HG03064 (cell line): ENCODE results near the gene KLK4.

Experiments
- ATAC-seq: cut with Tn5 transposase; IDR thresholded peaks from one replicate; pipeline ENCODE4 v1.9.1; 2021; ENCODE audit warnings: low read depth; ENCODE audit not compliant: unreplicated experiment

The KLK4 gene, protein sequence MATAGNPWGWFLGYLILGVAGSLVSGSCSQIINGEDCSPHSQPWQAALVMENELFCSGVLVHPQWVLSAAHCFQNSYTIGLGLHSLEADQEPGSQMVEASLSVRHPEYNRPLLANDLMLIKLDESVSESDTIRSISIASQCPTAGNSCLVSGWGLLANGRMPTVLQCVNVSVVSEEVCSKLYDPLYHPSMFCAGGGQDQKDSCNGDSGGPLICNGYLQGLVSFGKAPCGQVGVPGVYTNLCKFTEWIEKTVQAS

DNA sequence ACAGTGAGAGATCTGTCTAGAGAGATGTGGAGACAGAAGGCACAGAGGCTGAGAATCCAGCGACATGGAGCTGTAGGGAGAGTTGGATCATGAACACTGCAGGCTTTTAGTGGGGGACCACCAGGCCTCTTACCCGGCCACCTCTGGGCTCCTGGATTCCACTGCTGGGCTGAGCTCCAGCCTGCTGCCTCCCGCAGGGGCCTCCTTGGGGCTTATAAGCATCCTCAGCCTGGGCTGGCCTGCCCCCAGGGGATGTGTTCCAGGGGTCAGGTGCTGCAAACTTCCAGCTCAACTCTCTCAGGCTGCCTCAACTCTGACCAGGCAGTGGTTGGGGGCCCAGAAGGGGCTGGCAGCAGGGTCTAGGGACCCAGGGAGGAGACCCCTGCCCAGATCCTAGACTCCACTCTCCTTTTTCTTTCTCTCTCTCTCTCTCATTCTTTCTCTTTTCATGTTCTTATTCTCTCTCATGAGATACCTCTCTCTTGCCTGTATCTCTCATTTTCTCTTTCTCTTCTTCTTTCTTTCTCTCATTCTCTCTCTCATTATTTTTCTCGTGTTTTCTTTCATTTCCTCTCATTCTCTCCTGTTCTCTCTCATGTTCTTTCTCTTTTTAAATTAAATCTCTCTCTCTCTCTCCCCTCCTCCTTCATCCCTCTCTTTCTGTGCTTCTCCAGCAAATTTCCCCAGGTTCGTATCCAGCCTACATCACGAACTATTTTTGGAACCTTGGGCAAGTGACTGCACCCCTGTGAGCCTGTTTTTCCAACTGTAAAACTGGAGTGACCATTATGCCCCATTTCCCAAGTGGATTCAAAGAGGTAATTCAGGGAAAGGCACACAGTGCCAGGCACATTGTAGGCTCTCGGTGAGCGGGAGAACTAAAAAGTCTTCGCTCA, at the start of gene KLK4:
KLK4 (minus strand) TSS at position 190 of the 896 bp plus-strand sequence. CDS start 657 bp downstream, outside the sequence.
- ATAC-seq = no peak

DNA sequence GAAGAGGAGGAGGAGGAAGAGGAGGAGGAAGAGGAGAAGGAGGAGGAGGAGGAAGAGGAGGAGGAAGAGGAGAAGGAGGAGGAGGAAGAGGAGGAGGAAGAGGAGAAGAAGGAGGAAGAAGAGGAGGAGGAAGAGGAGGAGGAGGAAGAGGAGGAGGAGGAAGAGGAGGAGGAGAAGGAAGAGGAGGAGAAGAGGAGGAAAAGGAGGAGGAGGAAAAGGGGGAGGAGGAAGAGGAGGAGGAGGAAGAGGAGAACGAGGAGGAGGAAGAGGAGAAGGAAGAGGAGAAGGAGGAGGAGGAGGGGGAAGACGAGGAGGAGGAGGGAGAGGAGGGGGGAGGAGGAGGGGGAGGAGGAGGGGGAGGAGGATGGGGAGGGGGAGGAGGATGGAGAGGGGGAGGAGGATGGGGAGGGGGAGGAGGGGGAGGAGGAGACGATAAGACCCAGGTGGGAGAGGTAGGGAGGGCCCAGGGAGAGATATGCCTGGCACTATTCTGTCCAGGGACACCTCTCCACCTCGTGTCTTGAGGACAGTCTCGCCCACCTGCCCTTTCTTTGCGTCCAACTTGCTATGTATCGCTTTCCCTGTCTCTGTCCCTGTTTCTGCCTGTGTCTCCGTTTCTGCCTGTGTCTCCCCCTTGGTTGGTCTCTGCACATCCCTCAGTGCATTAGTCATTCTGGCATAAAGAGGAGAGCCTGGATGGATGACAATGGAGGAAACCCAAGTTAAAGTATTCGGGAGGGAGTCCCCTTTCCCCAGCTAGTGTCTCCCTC, 48.7 kb upstream of the KLK4 start:
- no peak for ATAC-seq

DNA sequence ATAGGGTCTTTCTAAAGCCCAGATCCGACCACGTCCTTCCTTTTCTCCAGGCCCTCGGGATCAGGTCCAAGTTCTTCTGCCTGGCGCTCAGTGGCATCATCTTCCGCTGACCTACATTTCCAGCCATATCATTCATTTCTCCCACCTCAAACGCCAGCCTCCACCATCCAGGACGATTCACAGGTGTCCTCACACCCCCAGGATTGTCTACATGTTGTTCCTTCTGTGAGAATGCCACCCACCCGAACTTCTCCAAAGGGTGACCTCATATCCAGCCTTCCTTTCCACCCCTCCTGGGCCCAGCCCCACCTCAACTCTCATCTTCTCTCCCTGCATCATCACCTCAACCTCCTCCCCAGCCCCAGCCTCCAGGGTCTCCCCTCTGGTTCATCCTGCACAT, 46.4 kb upstream of the KLK4 start:
- ATAC-seq = no peak

DNA sequence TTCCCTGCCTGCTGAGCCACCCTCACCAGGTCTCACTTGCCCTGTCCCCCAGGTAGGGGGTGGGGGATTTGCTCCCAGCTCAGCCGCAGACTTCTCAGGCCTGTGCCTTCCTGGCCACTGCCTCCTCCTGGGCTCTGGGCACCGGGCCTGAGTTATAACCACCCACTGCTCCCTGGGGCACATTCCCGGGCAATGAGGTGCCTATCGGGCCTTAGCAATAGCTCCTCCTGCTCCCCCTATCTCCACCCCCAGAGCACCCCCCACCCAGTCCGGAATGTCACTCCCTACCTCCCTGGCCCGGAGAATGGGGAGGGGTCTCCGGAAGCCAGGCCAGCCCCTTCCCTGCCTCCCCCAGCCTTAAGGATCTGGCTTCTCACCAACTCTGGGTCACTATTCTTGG, 41.7 kb upstream of the KLK4 start, which contains the start of gene KLK5:
KLK5 (minus strand) TSS at position 129 of the 400 bp plus-strand sequence. CDS start 381 bp downstream, outside the sequence.
- no peak for ATAC-seq

DNA sequence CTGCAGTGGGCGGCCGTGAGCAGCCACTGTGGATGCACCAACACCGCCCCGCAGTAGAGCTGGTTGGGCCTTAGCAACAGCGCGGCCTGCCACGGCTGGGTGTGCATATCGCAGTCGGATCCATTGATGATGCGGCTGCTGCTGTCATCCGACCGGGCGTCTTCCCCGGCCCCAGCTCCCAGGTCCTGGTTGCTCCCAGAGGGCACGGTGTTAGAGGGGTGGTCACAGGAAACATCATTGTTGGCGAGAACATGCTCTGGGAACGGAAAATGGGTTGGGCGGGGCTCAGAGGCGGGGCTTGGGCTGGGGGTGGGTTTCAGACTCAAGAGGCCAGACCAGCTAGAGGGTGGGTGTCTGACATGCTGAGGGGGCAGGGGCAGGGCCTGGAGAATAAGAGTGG, 38.7 kb upstream of the KLK4 start:
- ATAC-seq = no peak

DNA sequence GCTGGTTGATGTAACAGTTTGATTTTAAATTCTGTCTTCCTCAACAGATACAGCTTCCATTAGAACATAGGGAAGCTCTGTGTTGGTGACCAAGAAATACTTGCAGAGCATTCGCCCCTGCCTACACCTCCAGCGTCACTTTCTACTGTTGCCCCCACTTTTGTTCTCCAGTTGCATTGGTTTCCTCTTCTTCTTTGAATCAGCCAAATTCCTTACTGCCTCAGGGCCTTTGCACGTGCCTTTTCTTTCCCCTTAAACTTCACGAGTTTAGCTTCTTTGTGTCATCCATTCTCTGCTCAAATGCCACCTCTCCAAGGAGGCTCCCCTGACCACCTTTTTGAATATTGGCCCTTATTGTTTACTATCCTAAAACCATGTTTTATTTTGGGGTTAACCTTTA, 35.9 kb upstream of the KLK4 start:
- no peak for ATAC-seq

DNA sequence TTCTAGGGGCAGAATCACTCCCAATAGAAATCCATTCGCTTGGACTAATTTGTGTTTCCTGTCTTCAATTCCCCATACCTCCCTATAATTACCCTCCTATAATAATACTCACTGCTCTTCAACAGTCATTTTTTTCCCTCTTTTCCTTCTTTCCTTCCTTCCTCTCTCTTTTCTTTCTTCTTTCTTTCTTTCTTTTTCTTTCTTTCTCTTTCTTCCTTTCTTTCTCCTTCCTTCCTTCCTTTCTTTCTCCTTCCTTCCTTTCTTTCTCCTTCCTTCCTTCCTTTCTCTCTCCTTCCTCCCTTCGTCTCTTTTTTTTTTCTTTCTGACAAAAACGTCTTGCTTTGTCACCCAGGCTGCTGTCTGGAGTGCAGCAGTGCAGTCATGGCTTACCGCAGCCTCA, 33.6 kb upstream of the KLK4 start:
- no peak for ATAC-seq

DNA sequence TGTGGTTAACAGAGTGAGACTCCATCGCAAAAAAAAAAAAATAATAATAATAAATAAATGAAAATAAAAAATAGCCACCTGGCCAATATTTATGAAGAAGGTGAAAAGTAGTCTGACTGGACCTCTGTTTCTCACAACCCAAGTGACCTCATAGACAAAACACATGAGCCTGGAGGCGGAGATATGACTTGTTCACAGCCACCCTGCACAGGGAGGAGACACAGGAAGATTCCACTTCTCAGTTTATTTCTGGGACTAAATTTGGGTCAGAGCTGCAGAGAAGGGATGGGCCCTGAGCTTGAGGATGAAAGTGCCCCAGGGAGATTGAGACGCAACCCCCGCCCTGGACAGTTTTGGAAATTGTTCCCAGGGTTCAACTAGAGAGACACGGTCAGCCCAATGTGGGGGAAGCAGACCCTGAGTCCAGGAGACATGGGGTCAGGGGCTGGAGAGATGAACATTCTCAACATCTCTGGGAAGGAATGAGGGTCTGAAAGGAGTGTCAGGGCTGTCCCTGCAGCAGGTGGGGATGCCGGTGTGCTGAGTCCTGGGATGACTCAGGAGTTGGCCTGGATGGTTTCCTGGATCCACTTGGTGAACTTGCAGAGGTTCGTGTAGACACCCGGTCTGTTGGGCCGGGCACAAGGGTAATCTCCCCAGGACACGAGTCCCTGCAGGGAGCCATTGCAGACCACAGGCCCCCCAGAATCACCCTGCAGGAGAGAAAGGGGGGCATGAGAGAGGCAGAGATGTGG, 32.1 kb upstream of the KLK4 start:
- ATAC-seq = no peak

DNA sequence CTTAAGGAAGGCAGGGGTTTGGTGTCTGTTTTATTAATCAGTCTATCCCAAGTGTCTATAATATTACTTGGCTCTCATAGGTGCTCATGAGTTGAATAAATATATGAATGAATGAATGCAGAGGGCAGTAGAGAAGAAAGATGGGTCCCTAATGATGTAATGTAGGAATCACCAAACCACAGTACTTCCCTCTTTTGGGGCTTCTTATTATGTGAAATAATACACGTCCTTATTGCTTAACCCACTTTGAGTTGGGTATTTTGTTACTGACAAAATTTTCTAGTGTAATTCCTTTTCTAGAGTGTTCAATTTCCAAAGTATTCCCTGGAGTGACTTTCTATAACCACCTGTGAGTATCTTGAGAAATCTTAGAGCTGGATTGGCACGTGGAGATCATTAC, 28.4 kb upstream of the KLK4 start:
- ATAC-seq = no peak

DNA sequence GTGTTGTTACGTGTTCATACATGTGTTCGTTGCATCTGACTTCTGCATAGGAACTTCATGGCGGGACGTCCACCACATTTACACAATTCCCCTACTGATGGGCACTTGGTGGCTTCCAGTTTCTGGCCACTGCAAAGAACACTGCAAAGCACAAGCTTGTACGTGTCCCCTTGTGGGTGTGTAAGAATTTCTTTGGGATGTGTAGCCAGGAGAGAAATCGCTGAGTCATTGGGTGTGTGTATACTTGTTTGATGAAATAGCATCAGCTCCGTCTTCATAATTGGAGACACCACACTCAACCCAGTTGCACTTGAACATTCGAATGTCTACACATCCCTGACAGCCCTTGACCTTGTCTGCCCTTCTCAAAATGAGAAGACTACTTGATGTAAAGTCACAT, 22.4 kb upstream of the KLK4 start:
- no peak for ATAC-seq

DNA sequence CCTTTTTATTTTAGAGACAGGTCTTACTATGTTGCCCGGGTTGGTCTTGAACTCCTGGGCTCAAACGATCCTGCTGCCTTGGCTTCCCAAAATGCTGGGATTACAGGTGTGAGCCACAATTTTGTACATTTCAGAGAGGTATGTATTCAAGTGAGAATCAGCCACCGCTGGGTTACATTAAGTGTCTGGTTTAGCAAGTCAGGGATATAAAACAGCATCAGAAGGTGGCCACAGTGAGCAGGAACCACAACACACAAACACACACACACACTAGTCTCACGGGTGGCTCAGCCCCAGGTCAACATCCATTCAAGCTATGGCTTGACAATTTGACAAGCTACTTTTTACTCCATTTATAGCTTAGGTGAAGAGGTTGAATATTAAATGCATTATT, 21.5 kb upstream of the KLK4 start:
- no peak for ATAC-seq

DNA sequence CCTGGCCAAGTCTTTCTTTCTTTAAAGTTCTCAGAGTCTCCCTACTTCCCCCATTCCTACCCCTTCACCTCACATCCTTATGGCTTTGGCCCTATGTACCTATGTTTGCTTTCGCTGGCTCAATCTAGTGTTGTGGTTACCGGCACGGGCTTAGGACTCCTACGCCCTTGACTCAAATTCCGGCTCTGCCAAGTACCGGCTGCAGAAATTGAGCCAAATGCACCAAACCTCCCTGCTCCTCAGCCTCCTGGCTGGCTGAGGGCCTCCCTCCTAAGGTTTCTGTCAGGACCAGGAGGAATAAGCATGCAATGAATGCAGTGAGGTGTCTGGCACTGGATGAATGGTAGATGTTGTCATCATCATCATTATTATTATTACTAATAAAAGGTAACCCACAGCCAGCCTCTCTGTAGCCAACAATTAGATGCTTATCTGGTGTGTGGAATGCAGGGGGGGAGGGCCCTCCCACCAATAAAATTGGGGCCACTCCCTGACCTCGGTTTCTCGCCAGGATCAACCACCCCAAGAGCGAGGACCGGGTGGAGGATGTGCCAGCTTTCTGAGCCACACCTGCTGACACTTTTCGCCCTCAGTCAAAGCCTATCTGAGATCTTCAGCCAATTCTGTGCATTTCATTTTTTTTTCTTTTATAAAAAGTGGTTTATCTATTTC, 21.0 kb upstream of the KLK4 start:
- no peak for ATAC-seq

DNA sequence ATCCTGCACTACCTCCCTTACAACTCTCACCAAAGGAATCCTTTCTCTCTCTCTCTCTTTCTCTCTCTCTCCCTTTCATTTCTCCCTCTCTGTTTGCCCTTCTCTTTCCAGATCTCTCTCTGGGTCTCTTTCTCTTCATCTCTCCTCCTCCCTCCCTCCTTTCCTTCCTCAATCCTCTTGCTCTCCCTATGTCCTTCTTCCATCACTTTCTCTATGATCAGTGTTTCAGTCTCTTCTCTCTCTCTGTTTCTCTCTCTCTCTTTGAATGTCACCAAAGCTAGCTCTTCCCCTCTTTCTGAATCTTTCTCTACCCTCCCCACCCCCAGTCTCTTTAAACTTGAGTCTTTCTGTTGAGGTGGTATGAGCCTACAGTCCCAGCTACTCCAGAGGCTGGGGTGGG, 19.8 kb upstream of the KLK4 start:
- no peak for ATAC-seq

DNA sequence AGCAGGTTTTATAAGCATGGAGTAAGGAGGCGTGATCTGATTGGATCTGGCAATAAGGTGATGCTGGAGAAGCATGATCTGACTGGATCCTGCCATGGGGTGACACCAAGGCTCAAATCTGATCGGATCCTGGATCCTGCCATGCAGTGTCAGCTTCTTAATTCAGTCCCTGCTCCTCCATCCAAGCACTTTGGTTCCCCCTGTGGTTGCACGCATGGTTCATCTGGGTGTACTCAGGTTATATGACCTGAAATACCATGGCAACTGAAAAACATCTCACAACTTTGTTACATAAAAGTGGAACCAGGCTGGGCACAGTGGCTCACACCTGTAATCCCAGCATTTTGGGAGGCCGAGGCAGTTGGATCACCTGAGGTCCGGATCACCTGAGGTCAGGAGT, 17.6 kb upstream of the KLK4 start:
- no peak for ATAC-seq

DNA sequence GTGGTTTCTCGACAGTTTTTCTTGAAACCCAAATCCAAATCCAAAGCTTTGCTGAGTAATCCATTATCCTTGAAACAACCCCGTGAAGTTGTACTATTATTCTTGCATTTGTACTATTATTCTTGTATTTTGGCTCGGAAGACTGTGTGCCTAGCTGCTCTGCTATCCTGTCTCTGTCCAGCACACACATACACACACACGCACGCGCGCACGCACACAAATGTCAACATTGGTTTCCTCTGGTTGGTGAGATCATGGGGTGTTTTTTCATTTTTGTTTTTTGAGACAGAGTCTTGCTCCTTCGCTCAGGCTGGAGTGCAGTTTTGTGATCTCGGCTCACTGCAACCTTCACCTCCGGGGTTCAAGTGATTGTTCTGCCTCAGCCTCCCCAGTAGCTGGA, 14.9 kb upstream of the KLK4 start:
- ATAC-seq = no peak

DNA sequence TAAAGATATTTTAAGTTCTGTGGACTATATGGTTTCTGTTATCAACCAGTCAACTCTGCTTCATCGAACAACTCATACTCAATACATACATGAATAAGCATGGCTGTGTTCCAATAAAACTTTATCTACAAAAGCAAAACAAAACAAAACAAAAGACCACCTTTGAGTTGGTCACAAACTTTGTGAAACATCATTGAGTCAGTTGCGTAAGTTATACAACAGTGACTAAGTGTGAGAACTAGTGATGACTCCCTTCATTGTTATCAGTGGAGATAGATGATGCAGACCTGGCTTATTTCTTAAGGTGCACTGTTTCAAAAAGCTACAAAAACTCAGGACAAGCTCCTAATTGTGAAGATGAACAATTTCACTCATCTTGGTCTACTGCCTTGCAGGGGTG, 14.5 kb upstream of the KLK4 start:
- ATAC-seq = no peak

DNA sequence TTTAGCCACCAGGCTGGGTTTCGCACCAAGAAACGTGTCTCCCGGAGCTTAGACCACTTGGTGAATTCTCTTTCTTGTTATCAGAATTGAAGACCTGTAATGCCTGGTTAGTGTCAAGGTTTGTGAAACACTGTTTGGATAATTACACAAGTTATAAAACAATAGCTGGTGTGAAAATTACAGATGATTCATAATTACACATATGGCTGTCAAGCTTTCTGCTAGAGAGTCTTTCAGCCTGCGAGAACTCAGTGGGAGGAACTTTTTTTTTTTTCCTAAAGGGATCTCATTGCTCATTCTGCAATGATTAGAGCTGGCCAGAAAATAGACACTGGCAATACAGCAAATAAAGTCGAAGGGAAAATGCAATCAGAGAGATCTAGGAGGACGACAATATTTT, 13.4 kb upstream of the KLK4 start:
- ATAC-seq = no peak

DNA sequence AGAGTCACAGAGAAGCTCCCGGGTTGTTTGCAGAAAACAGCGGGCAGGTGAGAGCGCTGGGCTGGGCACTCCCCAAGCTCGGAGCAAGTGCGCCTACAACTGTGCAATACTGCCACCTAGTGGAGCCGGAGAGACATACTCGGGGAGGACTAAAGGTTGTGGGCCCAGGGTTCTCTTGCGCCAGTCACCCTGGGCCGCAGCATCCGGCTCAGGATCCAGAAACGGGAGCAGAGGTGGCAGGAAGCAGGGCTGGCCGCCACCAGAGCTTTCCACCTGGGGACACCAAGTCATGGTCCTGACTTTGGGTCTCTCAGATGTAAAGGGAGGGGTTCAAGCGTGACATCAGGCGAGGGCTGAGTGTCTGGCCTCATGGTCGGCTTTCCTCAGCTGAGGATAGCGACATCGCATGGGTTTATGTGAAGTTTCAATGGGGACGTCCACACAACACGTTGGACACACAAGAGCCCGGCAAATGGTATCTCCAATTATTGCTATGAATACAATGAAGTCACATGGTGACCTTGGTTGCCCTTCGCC, 11.2 kb upstream of the KLK4 start:
- no peak for ATAC-seq

DNA sequence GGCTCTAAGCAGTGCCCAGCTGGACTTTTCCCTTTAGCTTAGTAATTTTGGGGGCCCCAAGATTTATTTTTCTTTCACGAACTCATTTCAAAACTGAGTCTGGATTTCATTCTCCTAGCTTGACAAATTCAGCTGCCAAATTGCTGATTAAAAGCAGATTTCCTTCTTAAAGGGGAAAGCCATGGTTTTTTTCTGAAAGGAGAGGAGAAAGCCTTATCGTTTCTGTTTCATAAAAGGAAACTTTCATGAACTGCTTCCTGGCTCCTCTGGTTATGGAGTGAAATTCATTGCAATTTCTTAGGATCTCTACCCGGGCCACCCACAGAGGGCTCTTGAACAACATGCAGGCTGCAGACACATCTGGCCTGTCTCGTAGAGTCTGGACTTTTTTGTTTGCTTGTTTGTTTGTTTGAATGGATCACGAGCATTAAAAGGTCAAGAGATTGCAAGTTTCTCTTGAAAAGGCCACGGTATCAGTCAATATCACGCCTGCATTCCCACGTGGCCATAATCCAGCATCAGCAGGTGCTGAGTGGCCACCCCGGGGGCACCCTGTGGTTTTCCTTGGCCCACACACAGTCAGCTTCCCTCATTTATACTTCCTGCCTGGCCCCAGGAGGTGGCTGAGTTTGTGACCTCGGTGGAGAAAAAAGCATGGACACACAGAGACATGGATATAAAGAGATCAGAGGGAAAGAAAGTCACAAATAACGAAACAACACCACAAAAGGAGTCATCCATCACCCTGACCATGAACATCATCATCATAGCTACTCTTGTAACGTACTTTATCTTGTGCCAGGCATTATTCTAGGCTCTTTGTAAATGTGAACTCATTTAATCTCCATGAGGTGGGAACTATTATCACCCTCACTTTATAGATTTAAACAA, 10.5 kb upstream of the KLK4 start:
- ATAC-seq = no peak
